ENCODE data around the gene NR6A1.

- TF ChIP-seq, protein P1, sequence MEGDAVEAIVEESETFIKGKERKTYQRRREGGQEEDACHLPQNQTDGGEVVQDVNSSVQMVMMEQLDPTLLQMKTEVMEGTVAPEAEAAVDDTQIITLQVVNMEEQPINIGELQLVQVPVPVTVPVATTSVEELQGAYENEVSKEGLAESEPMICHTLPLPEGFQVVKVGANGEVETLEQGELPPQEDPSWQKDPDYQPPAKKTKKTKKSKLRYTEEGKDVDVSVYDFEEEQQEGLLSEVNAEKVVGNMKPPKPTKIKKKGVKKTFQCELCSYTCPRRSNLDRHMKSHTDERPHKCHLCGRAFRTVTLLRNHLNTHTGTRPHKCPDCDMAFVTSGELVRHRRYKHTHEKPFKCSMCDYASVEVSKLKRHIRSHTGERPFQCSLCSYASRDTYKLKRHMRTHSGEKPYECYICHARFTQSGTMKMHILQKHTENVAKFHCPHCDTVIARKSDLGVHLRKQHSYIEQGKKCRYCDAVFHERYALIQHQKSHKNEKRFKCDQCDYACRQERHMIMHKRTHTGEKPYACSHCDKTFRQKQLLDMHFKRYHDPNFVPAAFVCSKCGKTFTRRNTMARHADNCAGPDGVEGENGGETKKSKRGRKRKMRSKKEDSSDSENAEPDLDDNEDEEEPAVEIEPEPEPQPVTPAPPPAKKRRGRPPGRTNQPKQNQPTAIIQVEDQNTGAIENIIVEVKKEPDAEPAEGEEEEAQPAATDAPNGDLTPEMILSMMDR (IDR thresholded peaks at IDR 0.05 in 8 of 11, conservative IDR thresholded peaks at IDR 0.05 in 3 of 11): no peak
- TF ChIP-seq POLR2A (IDR thresholded peaks at IDR 0.05): no peak
- no peak for TF ChIP-seq POLR2AphosphoS5 (IDR thresholded peaks at IDR 0.05)
These were observed 131.5 kb downstream of the NR6A1 start for GRCh38 chr9:124639637-124640036.
